ENCODE measurements around the gene CD6. TPM values are rescaled to one million over a fixed set of nuclear protein-coding genes. Genes with fewer than 3 reads are reported as not detected.

The CD6 gene
- total RNA-seq, 6 experiments from 2014 or later, result 0.29 to 2.4 (median 0.52) TPM

- TF ChIP-seq CTCF (IDR thresholded peaks at IDR 0.05) (no peak), POLR2A (IDR thresholded peaks at IDR 0.05) (no peak)
- no peak overlapping the region for H3K4me3 ChIP-seq
- H3K27ac ChIP-seq, result no peak overlapping the region
- ATAC-seq (no peak), DNase-seq (no peak)
- 33% methylated on average over 1 of the region's 1 CpG for WGBS (ENCODE audit: insufficient coverage, low coverage, low lambda C conversion rate, missing lambda C conversion rate)
- no peaks in the 10 kb centered on the region for H3K9me3 ChIP-seq
- intact Hi-C loops (cut with DNase I), result loop anchor here in 1 of 2 donors (10.0 kb wide), 1 partner anchor 167 kb away; no protein-coding TSS in a partner anchor
- H3K4me1 ChIP-seq, result no peaks in the 10 kb centered on the region
- H3K36me3 ChIP-seq, result no peaks in the 10 kb centered on the region
- H3K27me3 ChIP-seq, result no peaks in the 10 kb centered on the region
Observed at GRCh38 chr11:60968223-60968622, 3.3 kb upstream of the CD6 start.

- Histone ChIP-seq H3K4me3 (no peak overlapping the region), H3K27me3 (no peaks in the 10 kb centered on the region), H3K36me3 (no peaks in the 10 kb centered on the region), H3K27ac (no peak overlapping the region), H3K4me1 (no peaks in the 10 kb centered on the region), H3K9me3 (no peaks in the 10 kb centered on the region)
- TF ChIP-seq CTCF (IDR thresholded peaks at IDR 0.05) (peak; percentile 73 to 88 (median 80)), POLR2A (IDR thresholded peaks at IDR 0.05) (no peak)
- WGBS (ENCODE audit: insufficient coverage, low coverage, low lambda C conversion rate, missing lambda C conversion rate), result 14% methylated on average over 6 of the region's 9 CpGs
- ATAC-seq (peak; percentile 79 to 88 (median 85)), DNase-seq (peak in 2 of 3 donors; percentile 62 to 63)
- intact Hi-C loops (cut with DNase I), result no loop called here
Observed at GRCh38 chr11:60970369-60970774, 1.1 kb upstream of the CD6 start.

- H3K27ac ChIP-seq, result no peak overlapping the region
- no peaks in the 10 kb centered on the region for H3K9me3 ChIP-seq
- no peaks in the 10 kb centered on the region for H3K36me3 ChIP-seq
- no peaks in the 10 kb centered on the region for H3K27me3 ChIP-seq
- H3K4me1 ChIP-seq, result no peaks in the 10 kb centered on the region
- TF ChIP-seq CTCF (IDR thresholded peaks at IDR 0.05) (no peak), POLR2A (IDR thresholded peaks at IDR 0.05) (no peak)
- no peak overlapping the region for H3K4me3 ChIP-seq
- ATAC-seq (no peak), DNase-seq (no peak)
- 51% methylated on average over 4 of the region's 5 CpGs for WGBS (ENCODE audit: insufficient coverage, low coverage, low lambda C conversion rate, missing lambda C conversion rate)
- intact Hi-C loops (cut with DNase I), result no loop called here
Observed at GRCh38 chr11:60970890-60971289, 590 bp upstream of the CD6 start.

GRCh38 chr11:60972182-60973030 lies 926 bp downstream of the CD6 start:
- WGBS (ENCODE audit: insufficient coverage, low coverage, low lambda C conversion rate, missing lambda C conversion rate), result 67% methylated on average over 8 of the region's 15 CpGs
- Histone ChIP-seq H3K36me3 (no peaks in the 10 kb centered on the region), H3K9me3 (no peaks in the 10 kb centered on the region), H3K4me1 (no peaks in the 10 kb centered on the region), H3K27me3 (no peaks in the 10 kb centered on the region), H3K4me3 (no peak overlapping the region), H3K27ac (no peak overlapping the region)
- intact Hi-C loops (cut with DNase I), result no loop called here
- no peak for DNase-seq
- peak in 1 of 4 donors; percentile 9 for ATAC-seq
- TF ChIP-seq POLR2A (IDR thresholded peaks at IDR 0.05) (no peak), CTCF (IDR thresholded peaks at IDR 0.05) (no peak)

Data from right lobe of liver (tissue), 6 donors.